GM21528 (cell line): ENCODE data around the gene CCL28.
A peak's percentile ranks its signal among the peaks of the same experiment; 100 is the strongest.
"Not testable (repeated sequence)": the region's sequence is repeated elsewhere in the genome, so short reads cannot be mapped to it uniquely, and the experiment has no call there.

Experiments
- ATAC-seq: cut with Tn5 transposase; IDR thresholded peaks from one replicate; pipeline ENCODE4 v1.9.1; 2021; ENCODE audit warnings: mild to moderate bottlenecking, moderate library complexity; ENCODE audit not compliant: unreplicated experiment, low FRiP score

Gene CCL28

DNA sequence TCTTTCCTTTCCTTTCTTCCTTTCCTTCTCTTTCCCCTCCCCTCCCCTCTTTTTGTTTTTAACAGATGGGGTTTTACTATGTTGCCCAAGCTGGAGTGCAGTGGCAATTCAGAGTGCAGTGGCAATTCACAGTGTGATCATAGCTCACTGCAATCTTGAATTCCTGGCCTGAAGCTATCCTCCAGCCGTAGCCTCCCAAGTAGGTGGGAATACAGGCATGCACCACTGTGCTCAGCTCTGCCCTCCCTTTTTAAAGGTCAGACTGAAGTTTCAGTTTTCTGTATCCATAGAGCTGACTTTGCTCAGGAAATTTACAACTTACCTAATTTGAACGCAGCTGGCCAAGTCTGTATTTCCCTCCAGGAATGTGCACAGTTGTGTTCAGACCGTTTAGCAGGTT is 696 bp downstream of the CCL28 start:
- no peak for ATAC-seq

DNA sequence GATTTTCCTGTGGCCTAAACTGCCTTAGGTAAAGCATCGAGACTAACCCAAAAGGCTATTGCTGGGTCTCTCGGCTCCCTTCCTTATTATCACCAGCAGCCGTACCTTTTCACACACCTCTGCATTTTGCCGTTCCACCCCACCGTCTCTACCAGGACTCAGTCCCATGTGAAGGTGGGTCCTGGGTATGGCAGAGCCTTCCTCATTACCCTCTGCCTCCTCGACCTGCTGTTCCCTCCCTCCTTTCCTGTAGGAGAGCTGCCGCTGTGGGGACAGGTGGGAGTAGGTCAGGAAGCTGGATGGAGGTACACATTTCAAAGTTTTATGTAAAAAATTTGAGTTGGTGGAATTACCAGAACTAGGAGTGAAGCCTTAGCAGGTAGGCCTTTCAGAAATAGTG is 1.8 kb downstream of the CCL28 start:
- no peak for ATAC-seq

- ATAC-seq = no peak
Measured at GRCh38 chr5:43409809-43410271, 2.4 kb downstream of the CCL28 start.

DNA sequence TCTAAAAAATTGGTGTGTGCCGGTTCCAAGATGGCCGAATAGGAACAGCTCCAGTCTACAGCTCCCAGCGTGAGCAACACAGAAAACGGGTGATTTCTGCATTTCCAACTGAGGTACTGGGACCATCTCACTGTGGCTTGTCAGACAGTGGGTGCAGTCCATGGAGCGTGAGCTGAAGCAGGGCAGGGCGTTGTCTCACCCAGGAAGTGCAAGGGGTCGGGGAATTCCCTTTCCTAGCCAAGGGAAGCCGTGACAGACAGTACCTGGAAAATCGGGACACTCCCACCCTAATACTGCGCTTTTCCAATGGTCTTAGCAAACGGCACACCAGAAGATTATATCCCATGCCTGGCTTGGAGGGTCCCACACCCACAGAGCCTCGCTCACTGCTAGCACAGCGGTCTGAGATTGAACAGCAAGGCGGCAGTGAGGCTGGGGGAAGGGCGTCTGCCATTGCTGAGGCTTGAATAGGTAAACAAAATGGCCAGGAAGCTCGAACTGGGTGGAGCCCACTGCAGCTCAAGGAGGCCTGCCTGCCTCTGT is 9.6 kb downstream of the CCL28 start:
- not testable (repeated sequence) for ATAC-seq

DNA sequence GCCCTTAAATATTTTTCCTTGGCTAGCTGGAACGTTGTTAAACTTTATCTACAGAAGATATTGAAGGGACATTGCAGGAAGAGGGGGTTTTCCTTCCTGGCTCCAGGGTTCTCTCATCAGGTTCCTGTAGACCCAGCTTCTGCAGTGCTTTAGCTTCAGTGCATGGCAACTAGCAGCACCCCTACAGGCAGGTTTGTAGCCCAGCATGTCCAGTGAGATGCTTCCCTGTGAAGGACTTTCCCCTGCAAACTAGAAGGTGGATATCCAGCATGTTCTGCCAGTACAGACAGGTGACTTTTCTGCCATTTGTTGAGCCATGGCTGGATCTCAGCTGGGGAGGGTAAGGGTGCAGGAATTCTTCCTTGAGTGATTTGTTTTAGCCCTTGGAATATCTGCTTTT is 10.4 kb downstream of the CCL28 start:
- ATAC-seq = no peak

DNA sequence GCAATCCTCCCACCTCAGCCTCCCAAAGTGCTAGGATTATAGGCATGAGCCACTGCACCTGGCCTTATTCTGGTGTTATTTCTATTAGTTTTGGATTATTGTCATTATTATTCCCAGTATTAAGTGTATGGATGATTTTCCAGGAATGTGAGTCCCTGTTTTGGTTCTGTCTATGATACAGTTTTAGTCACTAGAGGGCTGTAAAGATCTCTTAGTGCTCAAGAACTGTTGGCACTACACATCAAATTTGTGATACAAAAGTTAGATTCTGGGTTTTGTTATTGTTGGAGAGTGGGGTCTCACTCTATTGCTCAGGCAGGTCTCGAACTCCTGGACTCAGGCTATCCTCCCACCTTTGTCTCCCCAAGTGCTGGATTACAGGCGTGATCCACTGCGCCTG is 12.1 kb downstream of the CCL28 start:
- ATAC-seq = no peak

DNA sequence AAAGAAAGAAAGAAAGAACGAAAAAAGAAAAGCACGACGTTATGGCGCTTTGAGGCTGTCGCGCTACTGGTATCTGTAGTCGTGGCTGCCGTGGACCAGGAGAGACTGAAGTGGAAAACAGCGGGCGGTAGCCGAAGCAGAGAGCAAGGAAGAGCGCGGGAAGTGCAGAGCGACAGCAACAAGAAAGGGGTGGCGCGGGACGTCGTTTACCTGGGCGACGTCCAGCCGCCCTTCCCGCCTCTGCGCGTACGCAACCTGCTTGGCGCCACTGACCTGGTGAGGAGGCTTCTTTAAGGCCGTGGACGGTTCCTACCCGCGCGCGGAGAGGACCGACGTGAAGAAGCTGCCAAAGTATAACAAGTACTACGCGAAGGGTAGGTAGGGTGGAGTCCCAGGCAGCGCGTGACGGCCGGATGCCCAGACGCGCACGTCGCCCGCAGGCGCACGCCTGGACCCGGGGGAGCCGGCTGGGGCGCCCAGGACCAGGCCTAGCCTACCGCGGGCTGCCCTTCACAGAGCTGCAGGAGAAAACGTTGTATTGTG is 15.4 kb downstream of the CCL28 start:
- ATAC-seq = peak; percentile 97

DNA sequence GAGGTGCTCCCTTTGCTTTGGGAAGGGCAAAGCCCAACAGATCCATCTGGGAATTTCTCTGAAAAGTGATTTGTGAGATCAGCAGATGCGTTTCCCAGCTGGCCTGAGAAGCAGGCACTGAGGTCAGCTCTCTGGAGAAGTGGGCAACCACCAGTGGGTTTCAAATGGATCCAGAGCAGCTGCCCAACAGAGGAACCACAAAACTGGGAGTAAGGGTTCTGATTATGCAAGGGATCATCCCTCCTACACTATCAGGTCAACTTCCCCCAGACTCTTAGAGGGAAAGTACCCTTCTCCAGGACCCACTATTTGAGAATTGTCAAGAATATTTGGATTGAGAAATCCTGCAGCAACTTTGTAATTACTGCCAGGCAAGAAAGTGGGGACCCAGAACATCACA is 21.7 kb downstream of the CCL28 start:
- no peak for ATAC-seq

DNA sequence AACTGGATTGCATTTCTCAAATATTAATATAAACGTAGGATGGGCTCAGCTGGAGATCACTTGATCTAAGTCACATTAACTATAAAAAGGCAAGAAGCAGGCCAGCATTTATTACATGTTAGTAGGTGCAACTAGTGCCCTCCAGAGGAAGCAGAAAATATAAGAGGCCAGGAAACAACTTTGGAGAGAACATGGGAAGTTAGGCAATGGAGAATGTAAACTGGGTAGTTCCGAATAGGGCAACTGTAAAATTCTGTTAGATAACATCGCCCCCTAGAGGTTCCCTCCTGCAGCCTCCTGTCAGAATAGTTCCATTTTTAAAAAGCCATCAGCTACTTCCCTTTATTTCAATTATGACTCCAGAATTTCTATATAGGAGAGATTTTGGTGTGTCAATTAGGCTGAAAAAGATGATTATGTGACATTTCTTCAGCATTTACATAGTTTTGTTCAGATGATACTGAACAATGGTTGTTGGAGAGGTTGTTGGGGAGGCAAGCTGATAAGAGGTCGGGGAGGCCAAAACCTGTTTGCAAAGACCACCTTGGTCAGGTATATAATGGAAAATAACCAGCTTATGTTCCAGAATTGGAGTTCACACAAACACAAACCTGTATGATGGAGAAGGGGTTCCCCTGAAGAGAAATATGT is 22.4 kb downstream of the CCL28 start:
- peak; percentile 81 for ATAC-seq

DNA sequence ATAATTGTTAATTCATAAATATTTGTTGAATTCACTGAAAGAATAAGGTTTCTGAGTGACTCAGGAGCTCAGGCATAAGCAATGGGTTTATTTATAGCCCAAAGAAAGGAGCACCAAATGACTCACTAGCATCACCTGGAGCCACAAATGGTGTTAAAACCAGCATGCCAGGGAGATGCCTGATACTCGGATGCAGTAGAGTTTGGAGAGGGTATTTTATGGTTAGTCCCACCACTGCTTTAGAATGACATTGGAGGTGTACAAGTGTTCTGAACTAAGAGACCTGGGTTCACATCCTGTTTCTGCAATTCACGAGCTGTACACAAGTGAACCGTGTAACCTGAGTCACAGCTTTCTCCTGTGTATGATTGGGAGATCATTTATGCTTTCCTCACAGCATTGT is 25.2 kb downstream of the CCL28 start:
- no peak for ATAC-seq

- ATAC-seq = no peak
Measured at GRCh38 chr5:43376496-43377140, 35.6 kb downstream of the CCL28 start.

DNA sequence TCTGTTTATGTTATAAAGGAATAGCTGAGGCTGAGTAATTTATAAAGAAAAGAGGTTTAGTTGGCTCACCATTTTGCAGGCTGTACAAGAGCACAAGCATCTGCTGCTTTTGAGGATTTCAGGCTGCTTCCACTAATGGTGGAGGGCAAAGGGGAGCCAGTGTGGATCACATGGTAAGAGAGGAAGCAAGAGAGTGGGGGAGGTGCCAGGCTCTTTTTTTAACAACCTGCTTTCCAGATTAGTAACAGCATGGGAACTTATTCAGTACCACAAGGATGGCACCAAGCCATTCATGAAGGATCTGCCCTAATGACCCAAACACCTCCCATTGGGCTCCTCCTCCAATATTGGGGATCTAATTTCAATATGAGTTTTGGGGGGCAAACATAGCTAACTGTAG is 40.4 kb downstream of the CCL28 start:
- ATAC-seq = no peak

- no peak for ATAC-seq
Measured at GRCh38 chr5:43370352-43370751, 41.8 kb downstream of the CCL28 start.

GRCh38 chr5:43369651-43370050 is 42.5 kb downstream of the CCL28 start:
- ATAC-seq = no peak

DNA sequence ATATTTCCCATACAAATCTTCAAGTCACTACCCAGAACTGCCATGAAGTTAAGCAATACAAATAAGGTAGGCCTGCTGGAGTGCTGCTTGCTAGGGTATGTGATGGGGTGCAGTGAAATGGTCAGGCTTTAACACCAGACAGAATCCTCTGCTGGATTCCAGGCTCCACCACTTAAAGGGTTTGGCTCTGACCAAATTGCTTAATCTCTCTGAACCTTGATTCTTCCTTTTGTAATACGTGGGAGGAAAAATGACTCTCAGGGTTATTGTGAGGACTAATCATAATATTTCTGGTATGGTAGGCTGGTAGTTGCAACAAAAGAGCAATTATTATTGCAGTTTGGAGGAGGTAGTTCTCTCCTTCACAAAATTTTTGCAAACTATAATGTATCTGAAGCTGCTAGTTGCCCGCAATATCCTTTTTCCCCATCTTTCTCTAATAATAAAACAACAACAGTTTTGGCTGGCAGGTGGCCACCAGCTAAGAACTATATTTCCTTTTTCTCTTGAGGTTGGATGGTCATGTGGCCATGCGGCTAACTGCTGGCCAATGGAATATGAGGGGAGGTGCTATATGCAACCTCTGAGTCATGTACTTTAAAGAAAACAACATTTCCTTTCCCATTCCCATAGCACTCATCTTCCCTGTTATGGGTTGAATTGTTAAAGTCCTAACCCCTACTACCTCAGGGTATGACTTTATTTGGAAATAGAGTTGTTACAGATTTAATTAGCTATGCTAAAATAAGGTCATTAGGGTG is 44.1 kb downstream of the CCL28 start:
- ATAC-seq = no peak

DNA sequence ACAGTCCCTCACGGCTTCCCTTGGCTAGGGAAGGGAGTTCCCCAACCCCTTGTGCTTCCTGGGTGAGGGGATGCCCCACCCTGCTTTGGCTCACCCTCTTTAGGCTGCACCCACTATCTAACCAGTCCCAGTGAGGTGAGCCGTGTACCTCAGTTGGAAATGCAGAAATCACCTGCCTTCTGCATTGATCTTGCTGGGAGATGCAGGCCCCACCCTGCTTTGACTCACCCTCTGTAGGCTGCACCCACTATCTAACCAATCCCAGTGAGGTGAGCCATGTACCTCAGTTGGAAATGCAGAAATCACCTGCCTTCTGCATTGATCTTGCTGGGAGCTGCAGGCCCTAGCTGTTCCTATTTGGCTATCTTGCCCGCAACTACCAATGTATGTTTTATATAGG is 44.7 kb downstream of the CCL28 start:
- ATAC-seq = no peak

GRCh38 chr5:43366680-43367246 is 45.4 kb downstream of the CCL28 start:
- ATAC-seq = not testable (repeated sequence)

DNA sequence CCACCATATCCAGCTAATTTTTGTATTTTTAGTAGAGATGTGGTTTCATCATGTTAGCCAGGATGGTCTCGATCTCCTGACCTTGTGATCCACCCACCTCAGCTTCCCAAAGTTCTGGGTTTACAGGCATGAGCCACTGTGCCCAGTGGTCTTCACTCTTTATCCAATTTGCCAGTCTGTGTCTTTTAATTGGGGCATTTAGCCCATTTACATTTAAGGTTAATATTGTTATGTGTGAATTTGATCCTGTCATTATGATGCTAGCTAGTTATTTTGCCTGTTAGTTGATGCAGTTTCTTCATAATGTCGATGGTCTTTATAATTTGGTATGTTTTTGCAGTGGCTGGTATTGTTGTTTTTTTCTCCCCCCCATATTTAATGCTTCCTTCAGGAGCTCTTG is 47.0 kb downstream of the CCL28 start:
- not testable (repeated sequence) for ATAC-seq

GRCh38 chr5:43363445-43364152 is 48.6 kb downstream of the CCL28 start:
- no peak for ATAC-seq
